Measurements from ENCODE around the gene NAB1.
"Not testable (repeated sequence)": the region's sequence is repeated elsewhere in the genome, so short reads cannot be mapped to it uniquely, and the experiment has no call there.

NAB1 gene

GRCh38 chr2:190674966-190675650 is 26.2 kb downstream of the NAB1 start:
- DNase-seq (ENCODE audit: low read depth): no peak

- no peak for DNase-seq (ENCODE audit: low read depth)
Observed at GRCh38 chr2:190677255-190677654, 28.4 kb downstream of the NAB1 start.

- no peak for DNase-seq (ENCODE audit: low read depth)
Observed at GRCh38 chr2:190678444-190679162, 29.7 kb downstream of the NAB1 start.

GRCh38 chr2:190679391-190679790 is 30.5 kb downstream of the NAB1 start:
- DNase-seq (ENCODE audit: low read depth): no peak

DNA sequence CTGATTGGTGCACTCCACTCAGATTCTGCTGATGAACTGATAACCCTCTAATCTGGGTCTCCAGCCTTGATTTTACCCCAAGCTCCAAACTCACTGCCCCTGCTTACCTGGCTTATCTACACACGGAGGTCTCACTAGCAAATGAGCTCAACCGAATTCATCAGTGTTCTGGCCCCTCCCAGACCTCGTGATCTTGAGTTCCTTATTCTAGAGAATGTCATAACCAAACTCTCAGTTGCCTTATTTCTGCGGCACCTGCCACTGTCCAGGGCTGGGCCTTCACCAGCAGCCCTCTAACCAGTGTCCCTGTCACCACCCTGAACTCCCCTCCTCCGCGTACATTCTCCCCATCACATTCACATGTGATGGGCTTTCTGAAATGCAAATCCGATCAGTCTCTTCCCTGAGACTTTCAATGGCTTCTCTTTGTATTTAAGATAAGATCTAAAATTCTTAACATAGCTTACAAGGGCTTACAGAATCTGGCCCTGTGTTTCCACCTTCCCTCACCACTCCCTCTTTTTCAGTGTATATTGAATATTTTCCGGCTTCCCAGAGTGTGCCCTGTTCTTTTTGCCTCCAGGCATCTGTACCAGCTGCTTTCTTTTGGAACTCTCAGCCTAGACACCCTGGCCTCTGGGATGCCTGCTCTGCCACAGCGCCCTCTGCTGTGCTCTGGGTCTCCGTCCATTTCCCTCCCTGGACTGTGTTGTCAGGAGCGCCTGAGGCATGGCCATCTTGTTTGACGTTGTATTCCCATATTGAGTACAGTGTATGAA is 31.1 kb downstream of the NAB1 start:
- DNase-seq (ENCODE audit: low read depth): peak; percentile 21

DNA sequence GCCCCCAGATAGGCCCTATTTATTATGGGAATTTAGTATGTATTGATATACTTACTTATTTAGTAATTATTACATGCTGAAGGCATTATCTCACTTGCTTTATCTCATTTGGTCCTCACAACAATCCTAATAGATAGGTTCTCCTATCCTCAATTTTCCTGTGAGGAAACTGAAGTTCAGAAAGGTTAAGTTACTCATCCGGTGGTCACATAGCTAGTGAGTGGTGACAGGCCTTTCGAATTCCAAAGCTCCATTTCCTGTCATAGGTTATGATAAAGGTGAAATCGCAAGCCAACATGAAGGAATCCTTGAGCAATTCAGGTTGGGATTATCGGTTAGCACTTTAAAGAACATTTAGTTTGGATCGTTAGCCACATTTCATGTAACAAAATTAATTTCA is 33.3 kb downstream of the NAB1 start:
- DNase-seq (ENCODE audit: low read depth): no peak

GRCh38 chr2:190683802-190684201 is 34.9 kb downstream of the NAB1 start:
- no peak for DNase-seq (ENCODE audit: low read depth)

GRCh38 chr2:190684931-190685330 is 36.0 kb downstream of the NAB1 start:
- DNase-seq (ENCODE audit: low read depth): no peak

DNA sequence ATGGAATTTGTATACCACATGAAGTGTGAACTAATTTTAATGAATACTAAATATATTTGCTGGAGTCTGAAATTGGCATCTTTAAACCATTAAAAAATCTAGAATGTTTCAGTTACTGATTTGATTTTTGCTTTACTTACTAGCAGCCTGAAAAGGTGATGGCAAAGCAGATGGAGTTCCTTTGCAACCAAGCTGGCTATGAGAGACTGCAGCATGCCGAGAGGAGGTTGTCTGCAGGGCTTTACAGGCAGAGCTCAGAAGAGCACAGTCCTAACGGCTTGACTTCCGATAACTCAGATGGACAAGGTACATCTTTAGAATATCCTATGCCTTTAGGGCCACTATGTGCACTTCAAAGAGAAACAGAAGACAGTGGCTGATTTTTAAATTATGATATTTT is 36.5 kb downstream of the NAB1 start:
- DNase-seq (ENCODE audit: low read depth): no peak

- no peak for DNase-seq (ENCODE audit: low read depth)
Observed at GRCh38 chr2:190693533-190694232, 44.8 kb downstream of the NAB1 start.

DNA sequence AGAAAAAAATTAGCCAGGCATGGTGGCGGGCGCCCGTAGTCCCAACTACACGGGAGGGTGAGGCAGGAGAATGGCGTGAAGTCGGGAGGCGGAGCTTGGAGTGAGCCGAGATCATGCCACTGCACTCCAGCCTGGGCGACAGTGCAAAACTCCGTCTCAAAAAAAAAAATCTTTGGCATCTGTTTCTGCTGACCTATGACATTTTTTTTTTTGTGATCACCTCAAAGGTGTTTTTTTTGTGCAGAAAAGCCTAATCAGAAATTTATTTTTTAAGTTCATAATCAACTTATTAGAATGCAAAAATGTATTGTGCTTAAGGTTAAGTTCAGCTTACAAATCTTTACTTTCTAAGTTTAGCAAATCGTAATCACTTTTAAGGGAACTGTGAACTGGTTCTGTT is 45.6 kb downstream of the NAB1 start:
- DNase-seq (ENCODE audit: low read depth): no peak

DNA sequence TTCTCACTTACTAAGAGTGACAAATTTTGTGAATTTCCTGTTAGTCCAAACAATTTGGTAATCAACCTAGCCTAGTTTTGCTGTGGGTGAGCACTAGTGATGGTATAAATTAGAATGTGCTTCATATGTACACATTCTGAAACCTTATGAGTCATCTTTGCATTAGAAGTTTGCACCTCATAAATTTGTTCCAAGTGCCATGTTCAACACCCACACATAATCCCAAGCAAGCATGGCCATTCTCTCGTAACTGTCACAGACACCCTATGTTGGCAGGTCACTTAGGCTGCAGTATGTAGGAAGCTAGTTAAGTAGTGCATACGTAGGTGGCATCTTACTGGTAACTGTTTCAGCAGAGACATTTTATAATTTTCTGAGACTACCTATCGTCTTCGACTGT is 46.9 kb downstream of the NAB1 start:
- DNase-seq (ENCODE audit: low read depth): no peak

DNA sequence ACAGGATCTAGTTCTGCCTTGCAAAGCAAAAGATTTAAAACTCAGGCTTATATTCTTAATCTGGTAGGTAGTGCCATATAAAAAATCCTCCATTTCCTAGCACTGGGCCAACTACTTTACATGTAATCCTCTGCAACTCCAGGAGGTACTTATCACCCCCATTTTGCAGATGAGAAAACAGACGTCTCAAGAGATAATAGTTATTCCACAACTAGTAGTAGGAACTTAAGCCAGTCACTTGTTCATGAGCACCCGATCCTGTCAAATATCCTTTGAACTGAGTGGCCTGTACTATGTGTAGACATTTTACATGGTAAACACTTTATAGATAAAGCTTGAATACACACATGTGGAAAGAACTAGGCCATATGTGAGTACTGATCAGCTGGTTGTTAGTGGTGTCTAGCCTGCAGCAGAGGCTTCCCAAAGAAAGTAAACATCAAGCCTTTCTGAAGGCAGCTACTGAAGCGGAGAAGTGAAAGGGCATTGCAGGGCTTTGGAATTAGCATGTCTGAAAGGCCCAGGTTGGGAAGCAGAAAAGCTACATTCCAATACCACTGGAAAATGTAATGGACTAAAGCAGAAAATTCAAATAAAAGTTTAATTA is 48.0 kb downstream of the NAB1 start:
- DNase-seq (ENCODE audit: low read depth): no peak

GRCh38 chr2:190697421-190697820 is 48.5 kb downstream of the NAB1 start:
- DNase-seq (ENCODE audit: low read depth): no peak

- no peak for DNase-seq (ENCODE audit: low read depth)
Observed at GRCh38 chr2:190698895-190699294, 50.0 kb downstream of the NAB1 start.

GRCh38 chr2:190701586-190701985 is 52.7 kb downstream of the NAB1 start:
- no peak for DNase-seq (ENCODE audit: low read depth)

DNA sequence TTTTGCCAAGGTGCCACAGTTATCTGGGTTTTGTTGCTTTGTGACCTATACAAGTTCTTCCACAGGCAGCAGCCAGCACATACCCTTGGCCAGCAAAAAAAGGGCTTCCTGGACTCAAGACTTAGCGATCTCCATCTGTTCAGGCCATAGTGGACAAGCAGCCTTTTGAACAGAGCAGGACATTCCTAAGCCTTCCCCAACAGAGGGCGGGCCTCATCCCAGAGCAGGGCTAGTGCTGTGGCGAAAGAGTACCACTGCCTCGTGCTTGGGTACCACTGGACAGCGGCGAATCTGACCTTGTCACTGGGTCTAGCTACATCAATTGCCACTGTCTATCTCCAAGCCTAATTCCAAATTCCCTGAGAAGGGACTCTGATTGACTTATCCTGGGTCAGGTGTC is 56.4 kb downstream of the NAB1 start:
- DNase-seq (ENCODE audit: low read depth): no peak

GRCh38 chr2:190707726-190708125 is 58.8 kb downstream of the NAB1 start:
- DNase-seq (ENCODE audit: low read depth): no peak

DNA sequence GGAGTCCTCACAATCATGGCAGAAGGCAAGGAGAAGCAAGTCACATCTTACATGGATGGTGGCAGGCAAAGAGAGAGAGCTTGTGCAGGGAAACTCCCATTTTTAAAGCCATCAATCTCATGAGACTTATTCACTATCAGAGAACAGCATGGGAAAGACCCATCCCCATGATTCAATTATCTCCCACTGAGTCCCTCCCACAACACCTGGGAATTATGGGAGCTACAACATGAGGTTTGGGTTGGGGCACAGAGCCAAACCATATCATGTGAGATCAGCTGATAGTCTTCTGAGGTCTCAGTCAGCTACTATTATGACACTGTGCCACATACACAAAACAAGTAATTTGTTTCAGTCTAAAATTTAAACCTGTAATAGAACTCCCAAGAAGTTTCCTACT is 59.8 kb downstream of the NAB1 start:
- DNase-seq (ENCODE audit: low read depth): not testable (repeated sequence)

- no peak for DNase-seq (ENCODE audit: low read depth)
Observed at GRCh38 chr2:190711069-190711468, 62.2 kb downstream of the NAB1 start.

DNA sequence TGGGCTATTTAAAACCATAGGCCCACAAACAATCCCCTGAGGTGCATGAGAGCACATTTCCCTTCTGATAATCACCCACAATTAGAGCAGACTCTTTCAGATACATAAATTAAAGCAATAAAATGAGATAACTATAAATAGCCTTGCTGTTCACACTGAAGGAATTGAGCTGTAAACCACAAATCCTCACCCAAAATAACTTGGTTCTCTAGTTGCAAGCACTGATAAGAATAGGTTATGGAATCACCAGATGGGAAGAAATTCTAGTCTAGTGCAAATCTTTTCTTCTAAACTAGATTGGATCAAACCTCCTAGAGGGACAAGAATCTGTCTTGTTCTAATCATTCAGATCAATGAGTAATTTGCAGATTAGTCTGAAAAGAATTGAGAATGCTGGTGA is 64.6 kb downstream of the NAB1 start:
- no peak for DNase-seq (ENCODE audit: low read depth)

DNA sequence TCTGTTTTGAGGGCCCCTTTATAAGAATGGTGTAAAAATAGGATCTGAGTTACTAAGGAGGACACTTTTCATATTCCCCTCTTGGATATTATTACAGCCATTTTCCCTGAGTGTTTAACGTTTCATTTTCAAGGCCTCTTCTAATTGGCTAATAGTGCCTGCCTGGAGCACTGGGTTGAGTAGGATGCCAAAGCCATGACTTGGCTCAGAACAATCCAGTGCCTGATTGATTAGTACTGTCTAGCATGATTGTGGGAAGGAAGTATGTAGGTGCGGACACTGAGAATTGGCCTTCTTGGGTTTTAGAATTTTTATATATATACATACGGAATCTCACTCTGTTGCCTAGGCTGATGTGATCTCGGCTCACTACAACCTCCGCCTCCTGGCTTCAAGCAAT is 66.1 kb downstream of the NAB1 start:
- no peak for DNase-seq (ENCODE audit: low read depth)
